Measurements from ENCODE around the gene DLEC1. TPM values are rescaled to one million over a fixed set of nuclear protein-coding genes. Genes with fewer than 3 reads are reported as not detected.

Gene DLEC1
- total RNA-seq = 0.09 and 0.14 TPM in 2 replicates

GRCh38 chr3:38039101-38039898, at the start of gene DLEC1:
DLEC1 (plus strand) TSS chr3:38039208; CDS start chr3:38039226, 18 bp downstream.

GRCh38 chr3:37990527-37990926, 48.5 kb upstream of the DLEC1 start, which contains the start of gene VILL:
VILL (plus strand) TSS chr3:37990786; CDS start chr3:37993673, 2,887 bp downstream.

GRCh38 chr3:38029400-38030125, 9.4 kb upstream of the DLEC1 start, which contains the start of gene PLCD1:
PLCD1 (minus strand) TSS chr3:38029642; CDS start chr3:38029539, 103 bp downstream.

GRCh38 chr3:38136777-38137614, 98.0 kb downstream of the DLEC1 start, which contains the start of gene ACAA1:
ACAA1 (minus strand) TSS chr3:38137127; CDS start chr3:38137035, 92 bp downstream.

GRCh38 chr3:38138349-38139190, 99.6 kb downstream of the DLEC1 start, which contains the start of gene MYD88:
MYD88 (plus strand) TSS chr3:38138661; CDS start chr3:38138701, 40 bp downstream.

GRCh38 chr3:38164952-38165721, 126.1 kb downstream of the DLEC1 start, which contains the start of gene OXSR1:
OXSR1 (plus strand) TSS chr3:38165537; CDS start chr3:38165877, 340 bp downstream.

Other genes with a start within 250 kb of the DLEC1 start
- 21.4 and 22.2 TPM in 2 replicates for gene CTDSPL, start 177.3 kb upstream of the DLEC1 start, total RNA-seq
- 4.7 and 6.7 TPM in 2 replicates for gene VILL, start 48.4 kb upstream of the DLEC1 start, total RNA-seq
- 19.4 and 21.3 TPM in 2 replicates for gene PLCD1, start 9.6 kb upstream of the DLEC1 start, total RNA-seq
- 46.2 and 52.9 TPM in 2 replicates for gene ACAA1, start 97.9 kb downstream of the DLEC1 start, total RNA-seq
- 7.8 and 8.1 TPM in 2 replicates for gene MYD88, start 99.5 kb downstream of the DLEC1 start, total RNA-seq
- gene OXSR1, start 126.3 kb downstream of the DLEC1 start, total RNA-seq = 24.9 and 30.2 TPM in 2 replicates
- gene SLC22A13, start 226.6 kb downstream of the DLEC1 start, total RNA-seq = 0.14 and 0.28 TPM in 2 replicates
- under 0.01 and 0.18 TPM in 2 replicates for gene SLC22A14, start 243.1 kb downstream of the DLEC1 start, total RNA-seq